Kidney (tissue), 14 donors: Measurements from ENCODE around the gene CXCR1. TPM values are rescaled to one million over a fixed set of nuclear protein-coding genes. Genes with fewer than 3 reads are reported as not detected.
"Not testable (repeated sequence)": the region's sequence is repeated elsewhere in the genome, so short reads cannot be mapped to it uniquely, and the experiment has no call there.

Experiments
- DNase-seq, 5 donors: peaks; one replicate each; pipeline ENCODE4 v3.0.0-alpha.2; 2013 to 2020
- FAIRE-seq: peaks from 2 replicates; lab custom pipeline; 2012; peaks lifted over from hg19 to GRCh38; lab: Jason Lieb, UNC
- H3K27ac ChIP-seq, 2 donors: one replicate each; pipeline ENCODE4 v1.7.0; 2013; ENCODE audit warnings: low read depth in 2 of 2, low read length in 2 of 2, inconsistent platforms in 1 of 2
- H3K27me3 ChIP-seq: one replicate; pipeline ENCODE4 v1.7.1; 2013; ENCODE audit warnings: low read length, inconsistent platforms; ENCODE audit not compliant: control insufficient read depth, insufficient read depth
- H3K36me3 ChIP-seq, 3 donors: one replicate each; pipeline versions ENCODE4 v1.7.0 to v1.7.1; 2013; ENCODE audit warnings: low read length in 3 of 3, control low read depth in 1 of 3, inconsistent platforms in 1 of 3; ENCODE audit not compliant: insufficient read depth in 3 of 3, control insufficient read depth in 2 of 3
- H3K4me1 ChIP-seq, 3 donors: one replicate each; pipeline versions ENCODE4 v1.7.0 to v1.7.1; 2013; ENCODE audit warnings: low read length in 3 of 3, inconsistent platforms in 1 of 3, low read depth in 1 of 3; ENCODE audit not compliant: control insufficient read depth in 2 of 3, insufficient read depth in 2 of 3
- H3K4me3 ChIP-seq, 3 donors: one replicate each; pipeline versions ENCODE4 v1.7.0 to v1.8.1; 2013; ENCODE audit warnings: low read length in 3 of 3, control low read depth in 1 of 3, inconsistent platforms in 1 of 3
- H3K9ac ChIP-seq, 3 donors: one replicate each; pipeline versions ENCODE4 v1.7.0 to v1.7.1; 2013; ENCODE audit warnings: low read length in 3 of 3, control low read depth in 1 of 3, inconsistent platforms in 1 of 3
- H3K9me3 ChIP-seq, 3 donors: one replicate each; pipeline versions ENCODE4 v1.7.0 to v1.7.1; 2013; ENCODE audit warnings: low read length in 3 of 3, control low read depth in 1 of 3, inconsistent platforms in 1 of 3; ENCODE audit not compliant: control insufficient read depth in 2 of 3, insufficient read depth in 1 of 3
- intact Hi-C: fragments of 100-400 bp; cut with DNase I; formaldehyde crosslinking; loops from one replicate; pipeline ENCODE4 v1.11.1; 2022
- polyA plus RNA-seq: library from polyadenylated mRNA; stranded (reverse); fragments of 350-450 nt; fragmentation: Illumina TruSeq; extraction: RNeasy Lipid Tissue Mini Kit (QIAGEN cat#74804); gene quantifications from one replicate; pipeline ENCODE4 v1.2.3, GENCODE V29; 2014; ENCODE audit warnings: low read depth, low replicate concordance; ENCODE audit not compliant: insufficient read depth
- total RNA-seq: library from RNA; stranded (reverse); fragmentation: NEBNext Ultra II Directional; extraction: Animal tissue kit (Norgen Biotek cat#: 25700); gene quantifications from one replicate; pipeline ENCODE4 v1.2.1, GENCODE V29; 2021
- TF ChIP-seq, protein P1 (sequence below): IDR thresholded peaks from 3 replicates; pipeline ENCODE4 v1.5.1; 2012; ENCODE audit warnings: mild to moderate bottlenecking, moderate library complexity, borderline replicate concordance; ENCODE audit not compliant: insufficient read depth; ENCODE audit errors: extremely low read depth
- donor health status: control.
- donor health status: control.
- donor health status: control.
- donor health status: control.
- donor health status: control.
- donor health status: DM: yes; HTN: yes; CAD: no.
- donor health status: Normal renal cell carcinoma (clear cell type).

The CXCR1 gene
- total and polyA plus RNA-seq, 2 donors from 2014 or later: 0.09 TPM; not detected in 1

GRCh38 chr2:218172845-218173244 is 6.1 kb upstream of the CXCR1 start:
- Histone ChIP-seq H3K4me3 (no peak overlapping the region), H3K36me3 (no peaks in the 10 kb centered on the region), H3K9ac (no peak overlapping the region), H3K4me1 (no peaks in the 10 kb centered on the region), H3K27ac (no peak overlapping the region), H3K9me3 (no peaks in the 10 kb centered on the region), H3K27me3 (no peaks in the 10 kb centered on the region)
- intact Hi-C loops: no loop called here
- DNase-seq (no peak), FAIRE-seq (no peak)
- TF ChIP-seq, protein P1, sequence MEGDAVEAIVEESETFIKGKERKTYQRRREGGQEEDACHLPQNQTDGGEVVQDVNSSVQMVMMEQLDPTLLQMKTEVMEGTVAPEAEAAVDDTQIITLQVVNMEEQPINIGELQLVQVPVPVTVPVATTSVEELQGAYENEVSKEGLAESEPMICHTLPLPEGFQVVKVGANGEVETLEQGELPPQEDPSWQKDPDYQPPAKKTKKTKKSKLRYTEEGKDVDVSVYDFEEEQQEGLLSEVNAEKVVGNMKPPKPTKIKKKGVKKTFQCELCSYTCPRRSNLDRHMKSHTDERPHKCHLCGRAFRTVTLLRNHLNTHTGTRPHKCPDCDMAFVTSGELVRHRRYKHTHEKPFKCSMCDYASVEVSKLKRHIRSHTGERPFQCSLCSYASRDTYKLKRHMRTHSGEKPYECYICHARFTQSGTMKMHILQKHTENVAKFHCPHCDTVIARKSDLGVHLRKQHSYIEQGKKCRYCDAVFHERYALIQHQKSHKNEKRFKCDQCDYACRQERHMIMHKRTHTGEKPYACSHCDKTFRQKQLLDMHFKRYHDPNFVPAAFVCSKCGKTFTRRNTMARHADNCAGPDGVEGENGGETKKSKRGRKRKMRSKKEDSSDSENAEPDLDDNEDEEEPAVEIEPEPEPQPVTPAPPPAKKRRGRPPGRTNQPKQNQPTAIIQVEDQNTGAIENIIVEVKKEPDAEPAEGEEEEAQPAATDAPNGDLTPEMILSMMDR: no peak

GRCh38 chr2:218171744-218172143 is 5.0 kb upstream of the CXCR1 start:
- FAIRE-seq, H3K9me3 ChIP-seq, H3K27ac ChIP-seq, H3K4me1 ChIP-seq, H3K36me3 ChIP-seq, DNase-seq, H3K4me3 ChIP-seq, intact Hi-C loops, H3K9ac ChIP-seq, H3K27me3 ChIP-seq: not testable (repeated sequence)

- DNase-seq (peak in 3 of 5 donors; percentile 18 to 30 (median 24)), FAIRE-seq (no peak)
- H3K27ac ChIP-seq: no peak overlapping the region
- H3K9ac ChIP-seq: no peak overlapping the region
- TF ChIP-seq, protein P1: no peak
- H3K4me3 ChIP-seq: no peak overlapping the region
- H3K36me3 ChIP-seq: no peaks in the 10 kb centered on the region
- no peaks in the 10 kb centered on the region for H3K9me3 ChIP-seq
- H3K27me3 ChIP-seq: no peaks in the 10 kb centered on the region
- intact Hi-C loops: no loop called here
- no peaks in the 10 kb centered on the region for H3K4me1 ChIP-seq
Measured at GRCh38 chr2:218169757-218170546, 3.2 kb upstream of the CXCR1 start.

DNA sequence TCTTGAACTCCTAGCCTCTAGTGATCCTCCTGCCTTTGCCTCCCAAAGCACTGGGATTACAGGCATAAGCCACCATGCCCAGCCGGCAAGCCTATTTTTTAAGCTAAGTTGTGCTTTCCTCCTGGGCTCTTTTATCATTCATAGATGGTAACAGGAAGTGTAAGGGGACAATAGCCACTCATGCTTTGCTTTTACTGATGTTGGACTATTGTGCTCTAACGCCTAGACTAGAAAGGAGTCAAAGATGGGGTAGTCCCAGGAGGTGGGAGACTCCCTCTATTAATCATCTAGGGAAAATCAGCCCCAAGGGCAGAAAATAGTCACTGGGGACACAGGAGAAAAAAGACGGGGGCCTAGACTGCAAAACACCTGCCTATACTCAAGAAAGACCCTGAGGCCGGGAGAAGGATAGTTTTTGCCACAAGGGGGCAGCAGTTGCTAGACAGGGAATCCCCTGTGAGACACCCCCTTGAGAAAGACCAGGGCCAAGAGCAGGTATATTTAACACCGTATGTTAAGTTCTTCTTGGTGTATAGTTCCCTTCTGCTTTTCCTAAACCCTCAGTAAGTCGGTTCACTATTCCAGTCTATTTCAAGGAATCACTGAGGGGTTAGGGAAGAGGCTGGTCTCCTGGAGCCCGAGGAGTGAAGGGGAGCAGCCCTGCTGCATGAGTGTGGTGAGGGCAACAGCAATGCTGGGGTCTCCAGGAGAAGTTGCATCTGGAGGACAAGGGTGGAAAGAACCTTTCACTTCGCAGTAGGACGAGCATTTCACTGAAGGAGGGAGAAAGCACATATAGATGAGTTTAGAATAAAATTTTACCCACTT is 2.1 kb upstream of the CXCR1 start:
- Histone ChIP-seq H3K9me3 (no peaks in the 10 kb centered on the region), H3K4me3 (no peak overlapping the region), H3K27me3 (no peaks in the 10 kb centered on the region), H3K36me3 (no peaks in the 10 kb centered on the region), H3K27ac (no peak overlapping the region), H3K4me1 (no peaks in the 10 kb centered on the region), H3K9ac (no peak overlapping the region)
- DNase-seq (peak in 4 of 5 donors; percentile 36 to 66 (median 53)), FAIRE-seq (no peak)
- TF ChIP-seq, protein P1: peak; percentile 37
- intact Hi-C loops: no loop called here
